GM10266 (cell line): Measurements from ENCODE around the gene IGFN1.

ENCODE experiments used
- DNase-seq: peaks from one replicate; pipeline ENCODE4 v3.0.0; 2012; ENCODE audit errors: extremely low spot score
- CTCF ChIP-seq: IDR thresholded peaks from 2 replicates; pipeline ENCODE4 v1.5.1; 2012; ENCODE audit warnings: mild to moderate bottlenecking, low read depth; ENCODE audit not compliant: control insufficient read depth, insufficient read depth; ENCODE audit errors: missing control alignments

IGFN1 gene

GRCh38 chr1:201260648-201261311 lies 70.2 kb downstream of the IGFN1 start:
- no peak for TF ChIP-seq CTCF
- no peak for DNase-seq

GRCh38 chr1:201261771-201262547 lies 71.3 kb downstream of the IGFN1 start:
- DNase-seq, result no peak
- TF ChIP-seq CTCF, result no peak

- DNase-seq, result no peak
- no peak for TF ChIP-seq CTCF
Measured at GRCh38 chr1:201262963-201263608, 72.5 kb downstream of the IGFN1 start.

- no peak for DNase-seq
- no peak for TF ChIP-seq CTCF
Measured at GRCh38 chr1:201264072-201264471, 73.4 kb downstream of the IGFN1 start.

GRCh38 chr1:201264554-201264953 lies 73.9 kb downstream of the IGFN1 start:
- no peak for DNase-seq
- TF ChIP-seq CTCF, result no peak

DNA sequence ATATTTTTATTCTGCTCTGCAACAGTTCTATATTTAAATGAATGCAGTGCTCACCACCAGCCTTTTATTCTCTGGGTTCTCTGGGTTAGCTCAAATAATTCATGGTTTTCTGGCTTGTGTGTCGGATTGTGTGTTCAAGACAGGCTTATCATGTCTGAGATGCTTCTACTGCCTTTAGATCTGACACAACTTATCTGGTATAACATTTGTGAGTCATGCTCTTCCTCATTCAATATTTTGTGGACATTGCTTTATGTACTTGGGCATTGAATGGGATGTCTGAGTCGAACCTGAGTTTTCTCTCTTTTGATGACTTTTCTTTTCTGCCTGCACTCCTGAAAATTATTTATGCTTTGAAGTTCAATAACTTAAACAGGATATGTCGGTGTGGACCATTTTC lies 75.1 kb downstream of the IGFN1 start:
- DNase-seq, result no peak
- no peak for TF ChIP-seq CTCF

GRCh38 chr1:201266276-201266675 lies 75.7 kb downstream of the IGFN1 start:
- no peak for DNase-seq
- TF ChIP-seq CTCF, result no peak
